ENCODE measurements around the gene BDH1.

BDH1 gene

GRCh38 chr3:197600796-197601565, 45.2 kb upstream of the BDH1 start:
- Histone ChIP-seq H3K4me3 (ENCODE audit: low read length) (no peak overlapping the region), H3K79me2 (ENCODE audit: low read length) (no peaks in the 10 kb centered on the region), H3K27me3 (ENCODE audit: low read depth, low read length) (no peaks in the 10 kb centered on the region), H4K20me1 (ENCODE audit: insufficient read depth, low read length) (no peaks in the 10 kb centered on the region), H3K27ac (ENCODE audit: low read length) (no peak overlapping the region), H3K36me3 (replicated peaks; ENCODE audit: low read depth, low read length) (peaks cover 14% of the 10 kb centered on the region), H3K4me1 (ENCODE audit: low read length) (no peaks in the 10 kb centered on the region), H3K9me3 (ENCODE audit: insufficient read depth, low read length) (no peaks in the 10 kb centered on the region), H2AFZ (ENCODE audit: low read depth, low read length) (no peak overlapping the region), H3K4me2 (ENCODE audit: low read length) (no peak overlapping the region), H3K9ac (ENCODE audit: low read length) (no peak overlapping the region)
- TF ChIP-seq, protein P1, sequence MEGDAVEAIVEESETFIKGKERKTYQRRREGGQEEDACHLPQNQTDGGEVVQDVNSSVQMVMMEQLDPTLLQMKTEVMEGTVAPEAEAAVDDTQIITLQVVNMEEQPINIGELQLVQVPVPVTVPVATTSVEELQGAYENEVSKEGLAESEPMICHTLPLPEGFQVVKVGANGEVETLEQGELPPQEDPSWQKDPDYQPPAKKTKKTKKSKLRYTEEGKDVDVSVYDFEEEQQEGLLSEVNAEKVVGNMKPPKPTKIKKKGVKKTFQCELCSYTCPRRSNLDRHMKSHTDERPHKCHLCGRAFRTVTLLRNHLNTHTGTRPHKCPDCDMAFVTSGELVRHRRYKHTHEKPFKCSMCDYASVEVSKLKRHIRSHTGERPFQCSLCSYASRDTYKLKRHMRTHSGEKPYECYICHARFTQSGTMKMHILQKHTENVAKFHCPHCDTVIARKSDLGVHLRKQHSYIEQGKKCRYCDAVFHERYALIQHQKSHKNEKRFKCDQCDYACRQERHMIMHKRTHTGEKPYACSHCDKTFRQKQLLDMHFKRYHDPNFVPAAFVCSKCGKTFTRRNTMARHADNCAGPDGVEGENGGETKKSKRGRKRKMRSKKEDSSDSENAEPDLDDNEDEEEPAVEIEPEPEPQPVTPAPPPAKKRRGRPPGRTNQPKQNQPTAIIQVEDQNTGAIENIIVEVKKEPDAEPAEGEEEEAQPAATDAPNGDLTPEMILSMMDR (IDR thresholded peaks at IDR 0.05; ENCODE audit: low read depth, low read length) = no peak
- TF ChIP-seq EZH2phosphoT487 (IDR thresholded peaks at IDR 0.05; ENCODE audit: low read depth) = no peak

DNA sequence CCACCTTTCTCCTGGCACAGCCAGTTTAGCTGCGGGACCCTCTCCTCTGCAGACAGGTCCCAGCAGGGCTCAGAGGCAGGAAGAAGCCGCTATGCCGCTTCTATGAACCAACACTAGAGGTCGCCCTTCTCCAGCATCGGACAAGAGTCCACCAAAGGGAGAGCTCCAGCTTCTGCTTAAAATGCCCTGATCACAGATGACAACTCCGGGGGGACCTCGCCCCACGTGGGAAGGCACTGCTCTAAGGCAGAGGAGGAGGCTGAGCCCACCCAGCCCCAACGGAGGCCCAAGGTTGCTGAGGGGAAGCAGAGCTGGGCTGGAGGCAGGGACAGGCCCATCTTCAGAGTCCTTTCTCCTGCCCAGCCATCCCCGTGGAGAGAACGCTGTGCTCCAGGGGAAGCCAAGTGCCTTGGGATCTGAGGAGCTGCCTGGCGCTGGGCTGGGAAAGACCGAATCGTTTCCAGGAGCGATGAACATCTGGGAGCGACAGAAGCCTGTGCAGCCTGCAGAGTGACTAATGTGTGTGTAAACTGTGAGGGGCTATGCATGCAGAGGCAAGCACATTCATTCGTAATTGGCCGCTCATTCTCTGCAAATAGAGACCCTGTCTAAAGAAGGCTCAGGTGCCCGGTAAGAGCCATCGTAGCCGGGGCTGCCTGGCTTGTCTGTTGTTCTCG, 43.5 kb upstream of the BDH1 start:
- H3K27ac ChIP-seq (ENCODE audit: low read length) = no peak overlapping the region
- H3K9me3 ChIP-seq (ENCODE audit: insufficient read depth, low read length) = no peaks in the 10 kb centered on the region
- no peaks in the 10 kb centered on the region for H3K27me3 ChIP-seq (ENCODE audit: low read depth, low read length)
- H4K20me1 ChIP-seq (ENCODE audit: insufficient read depth, low read length) = no peaks in the 10 kb centered on the region
- no peak overlapping the region for H3K4me2 ChIP-seq (ENCODE audit: low read length)
- H3K4me3 ChIP-seq (ENCODE audit: low read length) = no peak overlapping the region
- no peaks in the 10 kb centered on the region for H3K4me1 ChIP-seq (ENCODE audit: low read length)
- no peak overlapping the region for H3K9ac ChIP-seq (ENCODE audit: low read length)
- peaks cover 9% of the 10 kb centered on the region for H3K36me3 ChIP-seq (replicated peaks; ENCODE audit: low read depth, low read length)
- H2AFZ ChIP-seq (ENCODE audit: low read depth, low read length) = no peak overlapping the region
- TF ChIP-seq, protein P1 (IDR thresholded peaks at IDR 0.05; ENCODE audit: low read depth, low read length) = peak; percentile 89
- TF ChIP-seq EZH2phosphoT487 (IDR thresholded peaks at IDR 0.05; ENCODE audit: low read depth) = no peak
- no peaks in the 10 kb centered on the region for H3K79me2 ChIP-seq (ENCODE audit: low read length)

- TF ChIP-seq, protein P1 (IDR thresholded peaks at IDR 0.05; ENCODE audit: low read depth, low read length) = no peak
- TF ChIP-seq EZH2phosphoT487 (IDR thresholded peaks at IDR 0.05; ENCODE audit: low read depth) = no peak
- H3K4me1 ChIP-seq (ENCODE audit: low read length) = no peaks in the 10 kb centered on the region
- H3K27ac ChIP-seq (ENCODE audit: low read length) = no peak overlapping the region
- peaks cover 5% of the 10 kb centered on the region for H3K36me3 ChIP-seq (replicated peaks; ENCODE audit: low read depth, low read length)
- no peak overlapping the region for H3K4me3 ChIP-seq (ENCODE audit: low read length)
- no peaks in the 10 kb centered on the region for H3K9me3 ChIP-seq (ENCODE audit: insufficient read depth, low read length)
- no peak overlapping the region for H3K9ac ChIP-seq (ENCODE audit: low read length)
- H3K4me2 ChIP-seq (ENCODE audit: low read length) = no peak overlapping the region
- H4K20me1 ChIP-seq (ENCODE audit: insufficient read depth, low read length) = no peaks in the 10 kb centered on the region
- H3K79me2 ChIP-seq (ENCODE audit: low read length) = no peaks in the 10 kb centered on the region
- H3K27me3 ChIP-seq (ENCODE audit: low read depth, low read length) = no peaks in the 10 kb centered on the region
- H2AFZ ChIP-seq (ENCODE audit: low read depth, low read length) = no peak overlapping the region
These were observed 42.7 kb upstream of the BDH1 start for GRCh38 chr3:197598404-197598980.

GRCh38 chr3:197597335-197597734, 41.6 kb upstream of the BDH1 start:
- no peak overlapping the region for H3K9ac ChIP-seq (ENCODE audit: low read length)
- TF ChIP-seq, protein P1 (IDR thresholded peaks at IDR 0.05; ENCODE audit: low read depth, low read length) = no peak
- TF ChIP-seq EZH2phosphoT487 (IDR thresholded peaks at IDR 0.05; ENCODE audit: low read depth) = no peak
- no peak overlapping the region for H3K4me3 ChIP-seq (ENCODE audit: low read length)
- no peaks in the 10 kb centered on the region for H3K9me3 ChIP-seq (ENCODE audit: insufficient read depth, low read length)
- H3K27me3 ChIP-seq (ENCODE audit: low read depth, low read length) = no peaks in the 10 kb centered on the region
- H3K79me2 ChIP-seq (ENCODE audit: low read length) = no peaks in the 10 kb centered on the region
- H4K20me1 ChIP-seq (ENCODE audit: insufficient read depth, low read length) = no peaks in the 10 kb centered on the region
- H2AFZ ChIP-seq (ENCODE audit: low read depth, low read length) = no peak overlapping the region
- no peak overlapping the region for H3K27ac ChIP-seq (ENCODE audit: low read length)
- H3K36me3 ChIP-seq (replicated peaks; ENCODE audit: low read depth, low read length) = no peaks in the 10 kb centered on the region
- no peak overlapping the region for H3K4me2 ChIP-seq (ENCODE audit: low read length)
- H3K4me1 ChIP-seq (ENCODE audit: low read length) = no peaks in the 10 kb centered on the region

Data from OCI-LY3 (cell line).